Suppressor macrophage (primary cell): Measurements from ENCODE around the gene POU2F3.
A peak's percentile ranks its signal among the peaks of the same experiment; 100 is the strongest.

Experiments
- DNase-seq, 4 experiments: peaks; one replicate each; pipeline ENCODE4 v3.0.0-alpha.2; 2020 to 2022

Gene POU2F3

GRCh38 chr11:120342678-120343077 lies 102.7 kb downstream of the POU2F3 start:
- DNase-seq = no peak

- peak; percentile 13 to 66 (median 50) for DNase-seq
Observed at GRCh38 chr11:120343429-120343828, 103.5 kb downstream of the POU2F3 start.

DNA sequence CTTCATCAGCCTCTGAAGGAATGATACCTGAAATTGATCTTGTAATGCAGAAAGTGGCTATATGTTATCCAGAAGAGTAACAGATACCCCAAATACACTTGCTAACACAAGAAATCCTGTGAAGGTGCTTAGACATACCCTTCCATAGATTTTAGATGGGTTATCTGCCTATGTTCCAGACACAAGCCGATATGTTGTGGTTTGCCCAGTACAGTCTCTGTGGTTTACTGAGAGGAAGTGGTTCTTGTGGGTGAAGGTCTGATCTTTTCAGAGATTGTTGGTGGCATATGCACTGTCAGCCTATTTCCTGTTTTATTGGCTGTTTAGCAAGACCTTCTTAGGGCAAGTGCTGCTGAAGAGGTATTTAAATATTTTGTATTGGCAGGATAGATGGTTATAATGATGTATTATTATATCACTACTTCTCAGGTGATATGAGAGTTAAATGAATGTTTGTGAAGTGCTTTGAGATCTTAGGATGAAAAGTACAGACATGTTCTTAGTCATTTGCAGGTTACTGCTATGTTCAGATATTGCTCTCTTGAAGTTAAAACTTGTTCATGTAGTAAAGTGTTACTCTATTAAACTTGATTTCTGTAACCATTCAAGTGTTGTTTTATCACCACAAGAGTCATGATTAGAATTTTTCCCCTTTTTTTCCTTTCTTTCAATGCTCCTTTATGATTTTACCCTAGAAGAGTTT lies 104.5 kb downstream of the POU2F3 start:
- peak; percentile 55 to 80 (median 72) for DNase-seq

DNA sequence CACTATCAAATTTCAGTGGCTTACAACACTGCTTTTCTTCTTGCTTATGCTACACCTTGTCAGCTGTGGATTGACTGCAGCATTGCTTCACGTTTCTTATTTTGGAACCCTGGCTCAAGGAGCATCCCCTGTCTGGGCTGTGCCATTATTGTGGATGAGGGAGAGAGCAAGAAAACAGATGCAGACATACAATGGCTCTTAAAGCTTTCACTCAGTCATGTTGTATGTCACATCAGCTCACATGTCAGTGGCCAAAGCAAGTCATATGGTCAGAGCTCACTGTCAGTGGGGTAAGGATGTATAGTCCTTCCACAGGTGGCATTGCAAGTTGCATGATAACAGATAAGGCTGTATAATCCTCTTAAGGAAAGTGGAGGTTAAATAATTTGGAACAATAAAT lies 106.3 kb downstream of the POU2F3 start:
- no peak for DNase-seq

- DNase-seq = no peak
Observed at GRCh38 chr11:120350637-120351036, 110.7 kb downstream of the POU2F3 start.

GRCh38 chr11:120352405-120352804 lies 112.5 kb downstream of the POU2F3 start:
- DNase-seq = no peak

DNA sequence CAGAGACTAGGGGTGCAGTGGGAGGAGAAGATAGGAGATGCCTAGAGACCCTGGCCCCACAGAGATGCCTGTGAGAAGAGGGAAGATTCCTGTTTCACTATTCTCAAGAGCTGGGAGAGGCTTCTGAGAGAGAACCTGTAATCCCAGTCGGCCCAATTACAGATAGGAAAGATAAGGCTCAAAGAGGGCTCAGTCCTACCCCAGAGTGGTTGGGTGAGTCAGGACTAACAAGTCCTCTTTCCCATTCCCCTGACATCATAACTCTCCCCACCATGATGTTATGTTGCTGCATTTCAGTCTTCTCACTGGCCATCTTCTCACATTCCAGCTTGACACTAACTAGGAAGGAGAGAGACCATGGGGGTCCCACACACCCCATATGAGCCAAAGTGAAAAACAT lies 114.1 kb downstream of the POU2F3 start:
- no peak for DNase-seq

DNA sequence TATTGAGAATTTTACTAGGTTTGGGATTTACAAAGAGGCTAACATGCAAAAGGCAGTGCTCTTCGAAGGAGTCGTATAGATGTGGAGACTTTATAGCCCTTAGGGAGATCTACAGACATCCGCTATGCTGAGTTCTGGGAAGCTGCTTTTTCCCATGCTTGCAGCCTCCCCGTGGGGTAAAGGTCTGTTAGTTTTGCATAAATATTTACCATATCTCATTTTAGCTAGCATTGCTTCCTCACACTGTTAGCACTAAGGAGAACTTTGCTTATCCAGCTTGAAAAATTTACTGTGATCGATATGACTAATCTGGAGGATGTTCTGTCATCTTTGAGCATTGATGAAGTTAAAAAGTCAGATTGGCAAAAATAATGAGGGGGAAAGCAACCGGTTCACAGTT lies 114.8 kb downstream of the POU2F3 start:
- no peak for DNase-seq

DNA sequence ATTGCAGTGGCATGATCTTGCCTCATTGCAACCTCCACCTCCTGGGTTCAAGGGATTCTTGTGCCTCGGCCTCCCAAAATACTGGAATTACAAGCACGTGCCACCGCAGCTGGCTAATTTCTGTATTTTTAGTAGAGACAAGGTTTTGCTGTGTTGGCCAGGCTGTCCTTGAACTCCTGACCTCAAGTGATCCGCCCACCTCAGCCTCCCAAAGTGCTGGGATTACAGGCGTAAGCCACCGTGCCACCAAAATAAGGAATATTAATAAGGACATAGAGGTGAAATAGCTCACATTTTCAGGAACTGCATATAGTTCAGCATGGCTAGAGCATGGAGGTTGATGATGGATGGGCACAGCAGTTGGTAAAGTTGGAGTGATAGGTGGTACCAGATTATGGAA lies 117.7 kb downstream of the POU2F3 start:
- DNase-seq = no peak

DNA sequence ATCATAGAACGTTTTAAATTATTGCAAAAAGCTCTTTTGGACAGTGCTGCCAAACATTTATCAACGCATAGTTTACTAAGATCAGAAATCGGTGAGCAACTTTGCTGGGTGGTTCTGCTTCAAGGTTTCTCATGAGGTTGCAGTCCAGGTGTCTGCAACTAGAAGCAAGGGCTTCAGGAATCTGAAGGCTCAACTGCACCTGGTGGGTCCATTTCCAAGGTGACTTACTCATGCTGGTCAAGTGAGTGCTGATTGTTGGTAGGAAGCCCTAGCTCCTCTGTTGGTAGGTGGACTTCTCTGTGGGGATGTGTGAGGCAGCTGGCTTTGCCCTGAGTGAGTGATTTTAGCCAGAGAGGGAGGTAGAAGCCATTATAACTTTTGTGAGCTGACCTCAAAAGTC lies 118.8 kb downstream of the POU2F3 start:
- DNase-seq = no peak

GRCh38 chr11:120363436-120363835 lies 123.5 kb downstream of the POU2F3 start:
- DNase-seq = no peak

GRCh38 chr11:120365512-120365911 lies 125.6 kb downstream of the POU2F3 start:
- no peak for DNase-seq
